Mesodermal cell (in vitro differentiated cells): ENCODE results near the gene BPHL.
"Not testable (repeated sequence)": the region's sequence is repeated elsewhere in the genome, so short reads cannot be mapped to it uniquely, and the experiment has no call there.

ENCODE experiments used
- H3K27ac ChIP-seq: 2 replicates; pipeline ENCODE4 v1.7.0; 2013; ENCODE audit warnings: mild to moderate bottlenecking, low read depth, low read length, moderate library complexity; ENCODE audit not compliant: severe bottlenecking
- H3K36me3 ChIP-seq: 2 replicates; pipeline ENCODE4 v1.7.1; 2013; ENCODE audit warnings: mild to moderate bottlenecking, low read length, moderate library complexity; ENCODE audit not compliant: control insufficient read depth, insufficient read depth
- H3K4me1 ChIP-seq: one replicate; pipeline ENCODE4 v1.7.1; 2013; ENCODE audit warnings: mild to moderate bottlenecking, low read length; ENCODE audit not compliant: insufficient read depth, control insufficient read depth, poor library complexity, severe bottlenecking
- H3K4me3 ChIP-seq: 2 replicates; pipeline ENCODE4 v1.7.0; 2013; ENCODE audit warnings: low read length, control low read depth, mild to moderate bottlenecking; ENCODE audit not compliant: insufficient read depth, poor library complexity, severe bottlenecking; ENCODE audit errors: extremely low read depth
- H3K9me3 ChIP-seq: 2 replicates; pipeline ENCODE4 v1.7.1; 2013; ENCODE audit warnings: mild to moderate bottlenecking, low read length, moderate library complexity; ENCODE audit not compliant: control insufficient read depth
- whole genome bisulfite sequencing, 2 experiments: methylation state at CpG; one replicate each; pipeline ENCODE4 v1.1.5; 2013; ENCODE audit warnings: missing lambda C conversion rate in 2 of 2; ENCODE audit not compliant: insufficient coverage in 2 of 2; 5-methylcytosine and 5-hydroxymethylcytosine counted together

The BPHL gene

GRCh38 chr6:3137057-3137777 is 18.7 kb downstream of the BPHL start:
- 89 to 95% methylated on average over 7 to 10 of the region's 12 CpGs for WGBS, 2 experiments
- H3K4me3 ChIP-seq: no peak overlapping the region
- peaks cover 62% of the 10 kb centered on the region for H3K36me3 ChIP-seq

GRCh38 chr6:3137873-3138272 is 19.4 kb downstream of the BPHL start:
- not testable (repeated sequence) for H3K9me3 ChIP-seq, H3K4me3 ChIP-seq
- peaks cover 18% of the 10 kb centered on the region for H3K4me1 ChIP-seq
- WGBS, 2 experiments: 96 to 97% methylated on average over 3 to 4 of the region's 6 CpGs
- peak overlapping the region; percentile 51 for H3K27ac ChIP-seq
- peaks cover 67% of the 10 kb centered on the region for H3K36me3 ChIP-seq

More at GRCh38 chr6:3137057-3137777, 18.7 kb downstream of the BPHL start:
- Histone ChIP-seq H3K4me1 (peaks cover 18% of the 10 kb centered on the region), H3K9me3 (no peaks in the 10 kb centered on the region), H3K27ac (peak overlapping the region; percentile 51)

- Histone ChIP-seq H3K4me3 (no peak overlapping the region), H3K27ac (no peak overlapping the region), H3K9me3 (no peaks in the 10 kb centered on the region), H3K36me3 (peaks cover 71% of the 10 kb centered on the region), H3K4me1 (peaks cover 18% of the 10 kb centered on the region)
- 100% methylated on average over 1 of the region's 1 CpG for WGBS, 2 experiments
Measured at GRCh38 chr6:3138341-3138740, 19.8 kb downstream of the BPHL start.

- WGBS, 2 experiments: 86 to 97% methylated on average over 6 to 11 of the region's 14 CpGs
- Histone ChIP-seq H3K4me1 (peaks cover 18% of the 10 kb centered on the region), H3K27ac (no peak overlapping the region), H3K9me3 (no peaks in the 10 kb centered on the region), H3K36me3 (peaks cover 74% of the 10 kb centered on the region), H3K4me3 (no peak overlapping the region)
Measured at GRCh38 chr6:3139090-3139903, 20.8 kb downstream of the BPHL start.

GRCh38 chr6:3140201-3140600 is 21.7 kb downstream of the BPHL start:
- WGBS, 2 experiments: 94 to 96% methylated on average over 20 of the region's 20 CpGs
- Histone ChIP-seq H3K27ac (no peak overlapping the region), H3K36me3 (peaks cover 72% of the 10 kb centered on the region), H3K4me3 (no peak overlapping the region), H3K9me3 (no peaks in the 10 kb centered on the region), H3K4me1 (peaks cover 18% of the 10 kb centered on the region)

GRCh38 chr6:3142536-3142935 is 24.0 kb downstream of the BPHL start:
- Histone ChIP-seq H3K4me3 (no peak overlapping the region), H3K27ac (no peak overlapping the region), H3K9me3 (no peaks in the 10 kb centered on the region), H3K4me1 (peaks cover 12% of the 10 kb centered on the region), H3K36me3 (peaks cover 67% of the 10 kb centered on the region)

- H3K4me1 ChIP-seq: peaks cover 12% of the 10 kb centered on the region
- peaks cover 67% of the 10 kb centered on the region for H3K36me3 ChIP-seq
- WGBS, 2 experiments: 86 to 90% methylated on average over 2 to 5 of the region's 6 CpGs
- H3K9me3 ChIP-seq: no peaks in the 10 kb centered on the region
- no peak overlapping the region for H3K27ac ChIP-seq
- H3K4me3 ChIP-seq: no peak overlapping the region
Measured at GRCh38 chr6:3143158-3143557, 24.6 kb downstream of the BPHL start.

- Histone ChIP-seq H3K4me3 (no peak overlapping the region), H3K4me1 (peaks cover 4% of the 10 kb centered on the region), H3K27ac (no peak overlapping the region), H3K36me3 (peaks cover 63% of the 10 kb centered on the region), H3K9me3 (no peaks in the 10 kb centered on the region)
- WGBS, 2 experiments: 77 to 88% methylated on average over 5 to 6 of the region's 8 CpGs
Measured at GRCh38 chr6:3144571-3144970, 26.1 kb downstream of the BPHL start.

- H3K4me3 ChIP-seq: no peak overlapping the region
- H3K9me3 ChIP-seq: no peaks in the 10 kb centered on the region
- no peaks in the 10 kb centered on the region for H3K4me1 ChIP-seq
- H3K27ac ChIP-seq: no peak overlapping the region
- 100% methylated on average over 4 of the region's 6 CpGs for WGBS, 2 experiments
- peaks cover 51% of the 10 kb centered on the region for H3K36me3 ChIP-seq
Measured at GRCh38 chr6:3147914-3148757, 29.6 kb downstream of the BPHL start.

GRCh38 chr6:3151691-3152090 is 33.2 kb downstream of the BPHL start:
- Histone ChIP-seq H3K4me1 (no peaks in the 10 kb centered on the region), H3K36me3 (peaks cover 59% of the 10 kb centered on the region), H3K9me3 (no peaks in the 10 kb centered on the region), H3K27ac (no peak overlapping the region), H3K4me3 (no peak overlapping the region)
- 93 to 94% methylated on average over 4 of the region's 5 CpGs for WGBS, 2 experiments
